Activated T-helper 1 cell treated with anti-CD3 and anti-CD28 coated beads, Interleukin-12 subunit alpha, Interleukin-12 subunit beta, Interleukin-2, Interleukin-4 antibody, amounts not matched to agents 30 ng/mL and 10 ng/mL and 1 ng/mL, durations not matched to agents 14 hours and 24 hours and 36 hours (primary cell): ENCODE data around the gene RNF103. TPM values are rescaled to one million over a fixed set of nuclear protein-coding genes. Genes with fewer than 3 reads are reported as not detected.
"Not testable (repeated sequence)": the region's sequence is repeated elsewhere in the genome, so short reads cannot be mapped to it uniquely, and the experiment has no call there.

ENCODE experiments used
- DNase-seq: peaks from one replicate; pipeline ENCODE4 v3.0.0; 2021; ENCODE audit warnings: low spot score
- H3K27ac Mint-ChIP-seq: one replicate; pipeline ENCODE4 v1.8.0; 2021; ENCODE audit warnings: mild to moderate bottlenecking, mixed read lengths
- H3K27me3 Mint-ChIP-seq: one replicate; pipeline ENCODE4 v1.8.0; 2022; ENCODE audit warnings: mild to moderate bottlenecking, moderate library complexity, mixed read lengths; ENCODE audit not compliant: insufficient read depth
- H3K36me3 Mint-ChIP-seq: one replicate; pipeline ENCODE4 v1.8.0; 2021; ENCODE audit warnings: low read depth, mixed read lengths
- H3K4me1 Mint-ChIP-seq: one replicate; pipeline ENCODE4 v1.8.0; 2021; ENCODE audit warnings: low read depth, mixed read lengths
- H3K4me3 Mint-ChIP-seq: one replicate; pipeline ENCODE4 v1.8.0; 2021; ENCODE audit warnings: mild to moderate bottlenecking, moderate library complexity, mixed read lengths
- H3K9me3 Mint-ChIP-seq: one replicate; pipeline ENCODE4 v1.8.0; 2021; ENCODE audit warnings: mixed read lengths
- intact Hi-C: fragments of 100-400 bp; cut with micrococcal nuclease; formaldehyde crosslinking; loops from one replicate; pipeline ENCODE4 v1.15.1; 2024
- total RNA-seq: library from RNA; stranded (reverse); gene quantifications from 2 replicates; pipeline ENCODE4 v1.2.3, GENCODE V29; 2022

The RNF103 gene, protein sequence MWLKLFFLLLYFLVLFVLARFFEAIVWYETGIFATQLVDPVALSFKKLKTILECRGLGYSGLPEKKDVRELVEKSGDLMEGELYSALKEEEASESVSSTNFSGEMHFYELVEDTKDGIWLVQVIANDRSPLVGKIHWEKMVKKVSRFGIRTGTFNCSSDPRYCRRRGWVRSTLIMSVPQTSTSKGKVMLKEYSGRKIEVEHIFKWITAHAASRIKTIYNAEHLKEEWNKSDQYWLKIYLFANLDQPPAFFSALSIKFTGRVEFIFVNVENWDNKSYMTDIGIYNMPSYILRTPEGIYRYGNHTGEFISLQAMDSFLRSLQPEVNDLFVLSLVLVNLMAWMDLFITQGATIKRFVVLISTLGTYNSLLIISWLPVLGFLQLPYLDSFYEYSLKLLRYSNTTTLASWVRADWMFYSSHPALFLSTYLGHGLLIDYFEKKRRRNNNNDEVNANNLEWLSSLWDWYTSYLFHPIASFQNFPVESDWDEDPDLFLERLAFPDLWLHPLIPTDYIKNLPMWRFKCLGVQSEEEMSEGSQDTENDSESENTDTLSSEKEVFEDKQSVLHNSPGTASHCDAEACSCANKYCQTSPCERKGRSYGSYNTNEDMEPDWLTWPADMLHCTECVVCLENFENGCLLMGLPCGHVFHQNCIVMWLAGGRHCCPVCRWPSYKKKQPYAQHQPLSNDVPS
- total RNA-seq = 13.6 and 14.3 TPM in 2 replicates

DNA sequence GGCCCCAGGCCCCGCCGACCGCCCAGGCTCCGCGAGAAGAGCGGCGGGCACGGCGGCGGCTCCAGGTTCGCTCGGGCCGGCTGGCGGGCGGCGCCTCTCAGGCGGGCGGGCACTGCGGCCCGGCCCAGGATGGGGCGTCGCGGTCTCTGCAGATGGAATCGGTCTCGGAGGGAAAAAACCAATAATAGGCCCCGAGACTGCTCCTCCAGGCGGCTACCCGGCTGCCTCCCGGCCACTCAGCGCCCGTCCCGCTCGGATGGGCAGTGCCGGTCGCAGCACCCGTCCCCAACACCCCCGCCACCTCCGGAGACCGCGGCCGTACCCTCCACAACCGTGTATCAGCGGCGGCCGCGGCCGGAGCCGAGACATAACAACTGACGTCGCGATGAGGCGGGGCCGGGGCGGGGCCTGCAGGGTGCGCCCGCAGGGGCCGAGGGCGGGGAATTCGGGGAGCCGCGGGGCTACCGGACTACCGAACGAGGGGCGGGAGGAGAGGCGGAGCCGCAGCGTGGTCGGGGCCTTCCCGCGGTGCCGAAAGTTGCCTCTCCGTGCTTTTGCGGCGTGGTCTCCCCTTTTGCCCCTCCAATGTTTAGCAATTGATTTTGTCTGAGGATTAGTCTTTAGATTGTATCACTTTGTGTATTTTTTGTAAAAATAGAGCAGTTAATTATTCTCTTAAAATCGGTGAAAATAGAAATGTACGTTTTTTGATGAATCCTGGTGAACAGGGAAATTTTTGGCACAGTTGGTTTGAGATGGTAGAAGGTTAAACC, at the start of gene RNF103:
Gene RNF103, minus strand, starts transcription at position 372 of the 773 bp plus-strand sequence. CDS start 979 bp downstream, outside the sequence.
- H3K27me3 Mint-ChIP-seq = peaks cover 22% of the 10 kb centered on the region
- peaks cover 11% of the 10 kb centered on the region for H3K36me3 Mint-ChIP-seq
- peaks cover 42% of the 10 kb centered on the region for H3K4me1 Mint-ChIP-seq
- H3K27ac Mint-ChIP-seq = peak within 1 kb of the TSS; percentile 95
- H3K9me3 Mint-ChIP-seq = no peaks in the 10 kb centered on the region
- intact Hi-C loops = loop anchor here (1.0 to 5.0 kb wide), 8 partner anchors 39 to 429 kb away; partner anchors contain the start of genes CHMP3, IMMT, MRPL35 and REEP1
- DNase-seq = peak; percentile 92
- peak within 1 kb of the TSS; percentile 93 for H3K4me3 Mint-ChIP-seq

DNA sequence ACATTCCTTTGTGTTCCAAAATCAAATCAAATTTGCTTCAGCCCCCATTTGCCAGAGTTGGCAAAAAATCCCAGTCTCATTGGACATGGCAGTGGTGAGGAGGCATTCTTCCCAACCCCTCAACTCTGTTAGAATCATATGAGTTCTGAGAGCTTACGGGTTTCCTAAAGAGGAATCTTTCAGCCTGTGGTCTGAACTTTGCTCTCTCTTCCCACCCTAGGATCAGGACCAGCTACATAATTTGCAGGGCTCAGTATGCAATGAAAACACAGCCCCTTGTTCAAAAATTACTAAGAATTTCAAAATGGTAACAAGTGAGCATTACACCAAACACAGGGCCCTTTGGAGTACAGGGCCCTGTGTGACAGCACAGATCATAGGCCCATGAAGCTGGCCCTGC, 49.3 kb upstream of the RNF103 start:
- Mint-ChIP-seq H3K4me3 (no peak overlapping the region), H3K9me3 (no peaks in the 10 kb centered on the region), H3K27me3 (peaks cover 4% of the 10 kb centered on the region), H3K4me1 (no peaks in the 10 kb centered on the region), H3K27ac (no peak overlapping the region), H3K36me3 (no peaks in the 10 kb centered on the region)
- DNase-seq = no peak
- intact Hi-C loops = no loop called here

DNA sequence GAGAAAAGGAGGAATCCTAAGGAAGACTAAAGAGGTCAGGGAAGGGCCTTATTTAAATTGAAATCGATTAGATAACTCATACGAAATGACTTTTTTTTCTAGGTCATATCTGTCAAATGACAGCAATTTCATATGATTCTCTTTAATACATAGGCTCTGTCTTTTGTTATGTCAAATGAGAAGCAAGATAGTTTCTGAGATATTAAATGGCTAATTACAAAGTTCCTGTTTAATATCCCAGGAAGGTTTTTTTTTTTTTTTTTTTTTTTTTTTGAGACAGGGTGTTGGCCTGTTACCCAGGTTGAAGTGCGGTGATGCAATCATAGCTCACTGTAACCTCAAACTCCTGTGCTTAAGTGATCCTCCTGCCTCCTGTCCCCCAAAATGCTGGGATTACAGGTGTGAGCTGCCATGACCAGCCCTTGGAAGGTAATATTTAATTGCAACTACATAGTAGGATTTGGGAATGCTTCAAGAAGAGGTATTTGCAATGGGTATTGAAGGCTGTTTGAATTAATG, 48.4 kb upstream of the RNF103 start:
- H3K36me3 Mint-ChIP-seq = no peaks in the 10 kb centered on the region
- H3K27ac Mint-ChIP-seq = no peak overlapping the region
- intact Hi-C loops = no loop called here
- no peak for DNase-seq
- no peak overlapping the region for H3K4me3 Mint-ChIP-seq
- no peaks in the 10 kb centered on the region for H3K9me3 Mint-ChIP-seq
- H3K4me1 Mint-ChIP-seq = no peaks in the 10 kb centered on the region
- peaks cover 2% of the 10 kb centered on the region for H3K27me3 Mint-ChIP-seq

DNA sequence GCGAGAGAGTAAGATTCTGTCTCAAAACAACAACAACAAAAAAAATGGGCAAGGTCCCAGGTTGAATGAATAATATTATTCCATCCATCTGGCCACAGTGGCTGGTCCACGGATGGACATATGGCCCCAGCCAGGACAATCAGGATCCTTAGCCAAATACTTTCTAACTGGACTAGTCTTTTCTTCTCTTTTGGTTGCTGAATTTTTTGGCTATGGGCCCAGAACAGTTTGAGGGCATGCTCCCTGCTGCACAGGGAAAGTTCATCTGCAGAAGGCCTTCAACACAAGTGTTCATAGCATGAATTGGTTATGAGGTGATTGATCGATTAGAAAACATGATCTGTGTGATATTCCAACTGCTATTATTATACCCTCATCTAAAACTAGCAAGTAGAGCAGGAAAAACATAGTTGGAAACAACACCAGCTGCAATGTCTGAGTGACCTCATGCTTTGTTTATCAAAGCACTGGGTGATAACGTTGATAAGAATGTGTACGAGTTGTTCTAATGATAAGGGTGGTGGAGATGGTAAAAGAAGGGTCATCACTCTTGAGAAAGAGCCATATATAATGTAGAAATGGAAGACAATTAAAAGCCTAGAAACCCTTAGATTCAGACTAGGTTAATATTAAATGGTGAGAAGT, 47.8 kb upstream of the RNF103 start:
- H3K4me1 Mint-ChIP-seq = no peaks in the 10 kb centered on the region
- no peak for DNase-seq
- peaks cover 3% of the 10 kb centered on the region for H3K9me3 Mint-ChIP-seq
- H3K27ac Mint-ChIP-seq = no peak overlapping the region
- no peaks in the 10 kb centered on the region for H3K36me3 Mint-ChIP-seq
- H3K27me3 Mint-ChIP-seq = peaks cover 2% of the 10 kb centered on the region
- intact Hi-C loops = no loop called here
- H3K4me3 Mint-ChIP-seq = no peak overlapping the region

DNA sequence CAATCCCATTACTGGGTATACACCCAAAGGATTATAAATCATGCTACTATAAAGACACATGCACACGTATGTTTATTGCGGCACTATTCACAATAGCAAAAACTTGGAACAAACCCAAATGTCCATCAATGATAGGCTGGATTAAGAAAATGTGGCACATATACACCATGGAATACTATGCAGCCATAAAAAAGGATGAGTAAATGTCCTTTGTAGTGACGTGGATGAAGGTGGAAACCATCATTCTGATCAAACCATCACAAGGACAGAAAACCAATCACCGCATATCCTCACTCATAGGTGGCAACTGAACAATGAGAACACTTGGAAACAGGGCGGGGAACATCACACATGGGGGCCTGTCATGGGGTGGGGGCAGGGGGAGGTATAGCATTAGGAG, 45.7 kb upstream of the RNF103 start:
- H3K9me3 Mint-ChIP-seq, H3K36me3 Mint-ChIP-seq, H3K4me1 Mint-ChIP-seq, H3K27me3 Mint-ChIP-seq, intact Hi-C loops, DNase-seq, H3K27ac Mint-ChIP-seq, H3K4me3 Mint-ChIP-seq: not testable (repeated sequence)

DNA sequence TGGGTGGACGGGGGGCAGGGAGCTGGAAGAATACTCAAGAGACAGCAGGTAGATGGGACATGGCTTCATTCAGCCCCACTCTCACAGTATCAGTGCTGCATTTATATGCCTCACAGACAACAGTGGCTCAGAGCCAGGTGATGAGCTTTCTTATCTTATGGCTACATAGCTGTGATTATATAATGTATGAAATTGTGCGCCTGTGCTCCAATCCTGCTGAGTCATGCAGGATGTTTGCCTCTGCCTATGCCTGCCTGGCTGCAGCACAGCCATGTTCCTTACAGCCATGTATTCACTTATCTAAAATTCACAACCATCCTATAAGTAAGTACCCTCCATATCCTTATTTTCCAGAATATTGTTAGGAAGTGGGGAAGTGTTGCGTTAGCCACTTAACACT, 37.7 kb upstream of the RNF103 start:
- Mint-ChIP-seq H3K9me3 (peaks cover 24% of the 10 kb centered on the region), H3K36me3 (no peaks in the 10 kb centered on the region), H3K4me1 (no peaks in the 10 kb centered on the region), H3K27ac (no peak overlapping the region), H3K4me3 (no peak overlapping the region), H3K27me3 (no peaks in the 10 kb centered on the region)
- intact Hi-C loops = no loop called here
- no peak for DNase-seq

DNA sequence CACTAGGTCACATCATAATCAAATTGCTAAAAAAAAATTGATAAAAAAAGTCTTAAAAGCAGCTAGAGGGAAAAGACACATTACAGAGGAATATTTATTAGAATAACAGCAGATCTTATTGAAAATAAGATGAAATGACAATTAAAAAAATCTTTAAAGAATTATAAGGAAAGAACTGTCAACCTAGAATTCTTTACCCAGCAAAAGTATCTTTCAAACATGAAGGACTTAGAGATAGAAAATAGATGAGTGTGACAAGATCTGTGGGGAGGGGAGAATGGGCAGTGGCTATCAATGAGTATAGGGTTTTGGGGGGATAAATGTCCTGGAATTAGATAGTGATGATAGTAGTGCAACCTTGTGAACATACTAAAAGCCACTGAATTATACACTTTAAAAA, 26.5 kb upstream of the RNF103 start:
- H3K4me3 Mint-ChIP-seq = no peak overlapping the region
- no peak for DNase-seq
- H3K36me3 Mint-ChIP-seq = no peaks in the 10 kb centered on the region
- H3K27me3 Mint-ChIP-seq = no peaks in the 10 kb centered on the region
- H3K27ac Mint-ChIP-seq = no peak overlapping the region
- H3K9me3 Mint-ChIP-seq = peaks cover 26% of the 10 kb centered on the region
- no peaks in the 10 kb centered on the region for H3K4me1 Mint-ChIP-seq
- intact Hi-C loops = no loop called here

DNA sequence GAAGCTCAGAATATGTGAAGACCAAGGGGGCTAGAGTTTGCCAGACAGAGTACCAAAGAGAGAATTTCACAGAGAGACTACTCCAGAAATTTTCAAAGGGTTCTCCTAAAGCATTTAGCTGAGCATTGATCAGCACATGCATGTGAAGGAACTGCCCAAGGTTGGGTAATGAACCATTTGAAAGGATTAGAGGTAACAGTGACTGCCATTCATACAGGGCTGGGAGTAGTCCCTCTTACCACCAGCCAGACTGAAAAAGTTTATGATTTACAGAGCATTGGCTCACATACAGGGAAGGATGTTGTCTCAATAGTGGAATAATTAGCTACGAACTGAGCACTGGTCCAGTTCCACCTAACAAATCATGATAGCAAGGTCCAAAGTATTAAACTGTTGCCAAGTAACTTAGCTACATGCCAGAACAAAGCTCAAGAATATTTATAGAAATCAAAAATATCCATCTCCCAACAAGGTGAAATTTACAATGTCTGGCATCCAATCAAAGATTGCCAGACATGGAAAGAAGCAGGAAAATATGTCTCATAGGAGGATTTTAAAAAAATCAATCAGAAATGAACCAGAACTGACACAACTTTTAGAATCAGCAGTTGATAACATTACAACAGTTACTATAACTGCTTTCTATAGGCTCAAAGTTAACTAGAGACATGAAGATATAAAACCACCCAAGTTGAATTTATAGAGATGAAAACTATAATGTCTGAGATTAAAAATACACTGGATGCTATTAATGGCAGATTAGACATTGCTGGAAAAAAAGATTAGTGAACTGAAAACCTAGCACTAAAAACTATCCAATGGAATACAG, 25.7 kb upstream of the RNF103 start:
- Mint-ChIP-seq H3K27ac (no peak overlapping the region), H3K9me3 (peaks cover 26% of the 10 kb centered on the region), H3K4me1 (no peaks in the 10 kb centered on the region), H3K4me3 (no peak overlapping the region), H3K27me3 (no peaks in the 10 kb centered on the region), H3K36me3 (no peaks in the 10 kb centered on the region)
- DNase-seq = no peak
- intact Hi-C loops = no loop called here

DNA sequence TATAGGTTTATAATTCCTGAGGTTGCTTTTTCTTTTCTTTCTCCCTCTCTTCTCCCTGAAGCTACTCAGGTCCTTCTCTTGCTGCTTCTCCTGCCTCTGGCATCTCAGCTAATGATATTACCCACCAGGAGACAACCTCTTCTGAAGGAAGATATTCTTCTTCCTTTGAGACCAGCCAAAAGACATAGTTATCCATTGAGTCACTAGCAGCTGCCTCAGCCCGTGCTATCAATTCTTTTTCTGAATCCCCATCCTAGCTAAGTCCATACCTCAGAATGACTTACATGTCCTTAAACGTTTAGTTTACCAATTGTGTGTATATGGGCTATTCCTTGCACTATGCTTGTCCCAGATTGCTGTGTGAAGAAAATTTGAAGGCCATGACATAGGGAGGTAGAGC, 25.0 kb upstream of the RNF103 start:
- Mint-ChIP-seq H3K27me3 (no peaks in the 10 kb centered on the region), H3K36me3 (no peaks in the 10 kb centered on the region), H3K4me1 (no peaks in the 10 kb centered on the region), H3K4me3 (no peak overlapping the region), H3K27ac (no peak overlapping the region), H3K9me3 (peaks cover 26% of the 10 kb centered on the region)
- DNase-seq = no peak
- intact Hi-C loops = no loop called here

DNA sequence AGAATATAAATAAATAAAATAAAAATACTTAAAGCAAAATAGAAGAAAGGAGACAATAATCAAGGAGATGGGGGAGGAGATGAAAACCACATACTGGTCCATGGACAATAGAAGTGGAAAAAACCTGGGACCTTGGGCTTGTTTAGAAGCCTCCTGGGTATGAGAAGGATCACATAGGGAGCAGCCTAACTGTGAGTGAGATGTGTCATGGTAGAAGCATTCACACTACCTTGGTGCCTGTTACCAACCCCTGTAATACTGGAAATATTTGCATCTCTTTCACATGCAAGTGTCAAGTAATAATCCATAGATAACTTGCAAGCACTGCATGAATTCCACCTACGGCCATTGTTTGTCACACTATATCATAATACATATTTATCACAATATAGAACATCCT, 23.2 kb upstream of the RNF103 start:
- peaks cover under 1% of the 10 kb centered on the region for H3K27me3 Mint-ChIP-seq
- H3K9me3 Mint-ChIP-seq = peaks cover 26% of the 10 kb centered on the region
- intact Hi-C loops = no loop called here
- no peak overlapping the region for H3K4me3 Mint-ChIP-seq
- no peaks in the 10 kb centered on the region for H3K36me3 Mint-ChIP-seq
- no peak overlapping the region for H3K27ac Mint-ChIP-seq
- H3K4me1 Mint-ChIP-seq = no peaks in the 10 kb centered on the region
- no peak for DNase-seq

DNA sequence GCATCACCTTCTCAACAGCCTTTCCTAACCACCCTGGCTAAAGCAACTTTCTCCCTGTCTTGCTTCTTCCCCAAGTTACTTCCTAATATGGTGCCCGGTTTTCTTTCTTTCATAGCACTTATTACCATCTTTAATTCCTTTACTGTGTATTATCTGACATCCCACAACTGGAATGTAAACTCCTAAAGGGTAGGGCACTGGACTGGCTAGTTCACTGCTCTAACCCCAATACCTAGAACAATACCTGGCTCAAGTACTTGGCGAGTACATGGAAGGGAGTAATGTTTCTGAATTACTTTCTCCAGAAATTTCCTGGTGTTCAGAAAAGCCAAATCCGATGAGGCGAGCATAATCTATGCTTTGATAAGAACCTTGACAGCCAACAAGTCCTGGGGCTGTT, 22.7 kb upstream of the RNF103 start:
- no peak overlapping the region for H3K27ac Mint-ChIP-seq
- H3K4me3 Mint-ChIP-seq = no peak overlapping the region
- peaks cover 4% of the 10 kb centered on the region for H3K27me3 Mint-ChIP-seq
- no peak for DNase-seq
- intact Hi-C loops = no loop called here
- H3K4me1 Mint-ChIP-seq = no peaks in the 10 kb centered on the region
- no peaks in the 10 kb centered on the region for H3K36me3 Mint-ChIP-seq
- peaks cover 26% of the 10 kb centered on the region for H3K9me3 Mint-ChIP-seq

DNA sequence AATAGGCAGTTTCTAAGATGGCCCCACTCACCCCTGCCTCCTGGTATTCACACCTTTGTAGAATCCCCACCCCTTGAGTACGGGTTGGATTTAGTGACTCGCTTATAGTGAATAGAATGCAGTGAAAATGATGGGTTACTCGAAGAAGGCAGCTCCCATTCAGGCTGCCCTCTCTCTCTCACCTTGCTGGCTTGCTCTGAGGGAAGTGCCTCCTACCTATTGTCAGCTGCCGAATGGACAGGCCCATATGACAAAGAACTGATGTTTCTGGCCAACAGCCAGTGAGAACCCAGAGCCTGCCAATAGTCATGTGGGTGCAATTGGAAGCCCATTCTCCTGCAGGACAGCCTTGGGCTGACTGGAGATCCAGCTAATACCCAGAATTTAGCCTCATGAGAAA, 22.1 kb upstream of the RNF103 start:
- Mint-ChIP-seq H3K4me3 (no peak overlapping the region), H3K36me3 (no peaks in the 10 kb centered on the region), H3K9me3 (peaks cover 26% of the 10 kb centered on the region), H3K4me1 (no peaks in the 10 kb centered on the region), H3K27ac (no peak overlapping the region), H3K27me3 (peaks cover 4% of the 10 kb centered on the region)
- no peak for DNase-seq
- intact Hi-C loops = no loop called here
